OCI-LY7 (cell line): Measurements from ENCODE around the gene CLPSL1. TPM values are rescaled to one million over a fixed set of nuclear protein-coding genes. Genes with fewer than 3 reads are reported as not detected.

Experiments
- Bru-seq: library from RNA; stranded (reverse); fragments of 400-500 nt; gene quantifications from one replicate; lab custom pipeline; 2021; lab: Mats Ljungman, UMichigan
- BruChase-seq, 2 experiments: library from RNA; stranded (reverse); fragments of 400-500 nt; gene quantifications; one replicate each; lab custom pipeline; 2021; lab: Mats Ljungman, UMichigan
- BruUV-seq: library from RNA; stranded (reverse); fragments of 400-500 nt; replicated peaks from 2 replicates; lab custom pipeline; 2021; lab: Mats Ljungman, UMichigan
- CTCF ChIA-PET: fragments of 300-600 bp; sonication (Branson Sonifier 250); formaldehyde crosslinking; loops from one replicate; lab custom pipeline; 2022; ENCODE audit warnings: antibody characterized with exemption; ENCODE audit not compliant: unreplicated experiment; lab: Charles Lee
- POLR2A ChIA-PET: fragments of 300-600 bp; sonication (Branson Sonifier 250); formaldehyde crosslinking; loops from one replicate; lab custom pipeline; 2022; ENCODE audit warnings: antibody characterized with exemption; lab: Charles Lee
- DNase-seq: peaks from one replicate; pipeline ENCODE4 v3.0.0-alpha.2; 2015; ENCODE audit warnings: low spot score
- H2AFZ ChIP-seq: fragments of 200-600 bp; sonication (generic), shearing (Covaris generic); 2 replicates; pipeline ENCODE4 v1.6.1; 2014; ENCODE audit warnings: mild to moderate bottlenecking, antibody characterized with exemption, low read length, moderate library complexity
- H3K27ac ChIP-seq: fragments of 200-600 bp; sonication (generic); 2 replicates; pipeline ENCODE4 v1.5.1; 2014; ENCODE audit warnings: mixed run types, low read depth, mild to moderate bottlenecking, moderate library complexity, low read length, inconsistent platforms; ENCODE audit not compliant: poor library complexity, severe bottlenecking
- H3K36me3 ChIP-seq: fragments of 200-600 bp; sonication (generic); 2 replicates; pipeline ENCODE4 v1.6.1; 2014; ENCODE audit warnings: mild to moderate bottlenecking, antibody characterized with exemption, low read length, moderate library complexity, mixed read lengths; ENCODE audit not compliant: insufficient read depth
- H3K4me1 ChIP-seq: fragments of 200-600 bp; sonication (generic); 2 replicates; pipeline ENCODE4 v1.5.1; 2014; ENCODE audit warnings: mild to moderate bottlenecking, low read length; ENCODE audit not compliant: insufficient read depth, poor library complexity, severe bottlenecking
- H3K4me2 ChIP-seq: fragments of 200-600 bp; sonication (generic); 2 replicates; pipeline ENCODE4 v1.6.1; 2014; ENCODE audit warnings: mild to moderate bottlenecking, low read length
- H3K4me3 ChIP-seq: fragments of 200-600 bp; sonication (generic); 2 replicates; pipeline ENCODE4 v1.5.1; 2014; ENCODE audit warnings: mild to moderate bottlenecking, low read depth, low read length; ENCODE audit not compliant: poor library complexity, severe bottlenecking
- H3K79me2 ChIP-seq: fragments of 200-600 bp; sonication (generic); 2 replicates; pipeline ENCODE4 v1.6.1; 2016; ENCODE audit warnings: low read depth, mild to moderate bottlenecking, low read length, moderate library complexity, mixed read lengths; ENCODE audit not compliant: insufficient read depth
- H3K9me2 ChIP-seq: fragments of 200-600 bp; sonication (generic); 2 replicates; pipeline ENCODE4 v1.6.1; 2016; ENCODE audit warnings: mild to moderate bottlenecking, low read length, mixed read lengths; ENCODE audit not compliant: insufficient read depth
- H3K9me3 ChIP-seq: fragments of 200-600 bp; sonication (generic); 2 replicates; pipeline ENCODE4 v1.6.1; 2014; ENCODE audit warnings: mild to moderate bottlenecking, mixed run types, low read length, mixed read lengths
- H4K20me1 ChIP-seq: fragments of 200-600 bp; sonication (generic); 2 replicates; pipeline ENCODE4 v1.6.1; 2014; ENCODE audit warnings: mild to moderate bottlenecking, antibody characterized with exemption, low read length, moderate library complexity, mixed read lengths; ENCODE audit not compliant: insufficient read depth
- EZH2phosphoT487 ChIP-seq: fragments of 200-600 bp; sonication (generic); IDR thresholded peaks from 2 replicates; pipeline ENCODE4 v1.6.1; 2018; ENCODE audit warnings: low read depth, borderline replicate concordance, mild to moderate bottlenecking, mixed run types, antibody characterized with exemption, low read length, moderate library complexity, mixed read lengths
- intact Hi-C: fragments of 100-400 bp; cut with micrococcal nuclease; formaldehyde crosslinking; loops from one replicate; pipeline ENCODE4 v1.10.0; 2022; ENCODE audit not compliant: unreplicated experiment
- long read RNA-seq: library from polyadenylated mRNA; stranded (forward); transcript quantifications from one replicate; pipeline ENCODE4 v2.0.0, GENCODE V29; 2022
- total RNA-seq, 2 experiments: library from RNA; depleted of rRNA in 1 of 2; stranded (reverse); fragments of >200 nt in 1 of 2; shearing (Covaris generic) in 1 of 2; gene quantifications; 2 replicates each; pipeline ENCODE4 v1.2.3, GENCODE V29; 2014 to 2022
- TF ChIP-seq, protein P1 (sequence below): fragments of 200-600 bp; sonication (generic); conservative IDR thresholded peaks from 2 replicates; pipeline ENCODE4 v1.5.1; 2014; ENCODE audit warnings: mild to moderate bottlenecking, antibody characterized with exemption, low read length, moderate library complexity, mixed read lengths

Gene CLPSL1, protein sequence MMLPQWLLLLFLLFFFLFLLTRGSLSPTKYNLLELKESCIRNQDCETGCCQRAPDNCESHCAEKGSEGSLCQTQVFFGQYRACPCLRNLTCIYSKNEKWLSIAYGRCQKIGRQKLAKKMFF
- total RNA-seq (2014; rRNA removed; shearing (Covaris generic)) = not detected in 2 replicates
- total RNA-seq (2022) = not detected in 2 replicates
- not detected for Bru-seq, nascent RNA
- not detected for BruChase-seq, experiment 1, labeled RNA remaining after a 6-hour chase
- not detected for BruChase-seq, experiment 2, labeled RNA remaining after a 2-hour chase
- long read RNA-seq = 0 reads

DNA sequence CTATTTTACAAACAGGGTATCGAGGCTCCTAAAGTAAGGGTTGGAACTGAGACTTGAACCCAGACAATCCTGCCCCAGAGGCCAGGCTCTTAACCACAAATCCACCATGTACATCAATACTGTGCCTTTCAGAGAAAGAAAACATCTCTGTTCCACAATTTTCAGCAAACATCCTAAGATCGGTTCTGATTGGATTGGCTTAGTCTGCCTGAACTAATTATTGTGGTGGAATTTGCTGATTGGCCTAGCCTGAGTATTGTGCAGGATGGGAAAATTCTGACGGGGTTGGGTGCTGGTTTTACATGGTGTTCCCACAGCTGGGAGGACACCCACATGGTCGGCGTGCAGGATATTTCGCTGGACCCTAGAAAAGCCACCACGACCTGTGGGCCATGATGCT, at the start of gene CLPSL1:
CLPSL1 (plus strand) TSS at position 301 of the 400 bp plus-strand sequence; CDS start at position 393, 92 bp downstream.
- no peaks in the 10 kb centered on the region for H4K20me1 ChIP-seq
- H2AFZ ChIP-seq = no peak within 1 kb of the TSS
- TF ChIP-seq, protein P1, sequence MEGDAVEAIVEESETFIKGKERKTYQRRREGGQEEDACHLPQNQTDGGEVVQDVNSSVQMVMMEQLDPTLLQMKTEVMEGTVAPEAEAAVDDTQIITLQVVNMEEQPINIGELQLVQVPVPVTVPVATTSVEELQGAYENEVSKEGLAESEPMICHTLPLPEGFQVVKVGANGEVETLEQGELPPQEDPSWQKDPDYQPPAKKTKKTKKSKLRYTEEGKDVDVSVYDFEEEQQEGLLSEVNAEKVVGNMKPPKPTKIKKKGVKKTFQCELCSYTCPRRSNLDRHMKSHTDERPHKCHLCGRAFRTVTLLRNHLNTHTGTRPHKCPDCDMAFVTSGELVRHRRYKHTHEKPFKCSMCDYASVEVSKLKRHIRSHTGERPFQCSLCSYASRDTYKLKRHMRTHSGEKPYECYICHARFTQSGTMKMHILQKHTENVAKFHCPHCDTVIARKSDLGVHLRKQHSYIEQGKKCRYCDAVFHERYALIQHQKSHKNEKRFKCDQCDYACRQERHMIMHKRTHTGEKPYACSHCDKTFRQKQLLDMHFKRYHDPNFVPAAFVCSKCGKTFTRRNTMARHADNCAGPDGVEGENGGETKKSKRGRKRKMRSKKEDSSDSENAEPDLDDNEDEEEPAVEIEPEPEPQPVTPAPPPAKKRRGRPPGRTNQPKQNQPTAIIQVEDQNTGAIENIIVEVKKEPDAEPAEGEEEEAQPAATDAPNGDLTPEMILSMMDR = no peak
- no peak for TF ChIP-seq EZH2phosphoT487
- POLR2A ChIA-PET = interaction anchor here (0.7 kb wide), 1 partner anchor 11 kb away, joined by 3 read pairs; no protein-coding TSS in a partner anchor
- H3K36me3 ChIP-seq = no peaks in the 10 kb centered on the region
- H3K4me1 ChIP-seq = no peaks in the 10 kb centered on the region
- no peak within 1 kb of the TSS for H3K27ac ChIP-seq
- no peak within 1 kb of the TSS for H3K4me3 ChIP-seq
- H3K79me2 ChIP-seq = no peaks in the 10 kb centered on the region
- CTCF ChIA-PET = no interaction called here
- intact Hi-C loops = no loop called here
- H3K9me3 ChIP-seq = no peaks in the 10 kb centered on the region
- no TSS peak for BruUV-seq
- DNase-seq = no peak
- no peak within 1 kb of the TSS for H3K4me2 ChIP-seq
- H3K9me2 ChIP-seq = no peaks in the 10 kb centered on the region

DNA sequence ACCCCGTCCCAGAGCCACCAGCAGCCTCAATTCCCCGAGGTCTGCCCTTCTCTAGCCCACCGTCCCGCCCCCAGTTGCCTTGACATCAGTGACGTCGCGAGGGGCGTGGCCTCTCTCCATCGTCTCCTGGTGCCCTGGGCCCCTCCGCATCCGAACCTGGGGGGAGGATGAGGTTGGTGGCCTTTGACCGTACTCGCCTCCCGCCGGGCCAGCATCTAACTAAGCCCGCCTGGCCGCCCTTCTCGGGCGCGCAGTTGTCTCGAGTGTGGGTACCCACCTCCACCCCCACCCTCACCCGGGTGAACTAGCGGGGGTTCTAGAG, 49.4 kb upstream of the CLPSL1 start:
- CTCF ChIA-PET = interaction anchor here (0.6 to 1.1 kb wide), 2 partner anchors 18 to 283 kb away, joined by 3 read pairs; no protein-coding TSS in a partner anchor
- Histone ChIP-seq H4K20me1 (no peaks in the 10 kb centered on the region), H2AFZ (peak overlapping the region; percentile 49; the same call in 1 of the 2 replicates), H3K9me2 (no peaks in the 10 kb centered on the region), H3K4me2 (peak overlapping the region; percentile 96), H3K36me3 (no peaks in the 10 kb centered on the region), H3K27ac (peak overlapping the region; percentile 96), H3K4me1 (peaks cover 71% of the 10 kb centered on the region), H3K79me2 (peaks cover 10% of the 10 kb centered on the region; the same call in 1 of the 2 replicates), H3K4me3 (peak overlapping the region; percentile 76), H3K9me3 (no peaks in the 10 kb centered on the region)
- peak; percentile 97 for DNase-seq
- POLR2A ChIA-PET = interaction anchor here (0.6 kb wide), 1 partner anchor 94 kb away, joined by 7 read pairs; no protein-coding TSS in a partner anchor
- intact Hi-C loops = loop anchor here (5.0 kb wide), 1 partner anchor 64 kb away; no protein-coding TSS in a partner anchor
- no TSS peak for BruUV-seq
- TF ChIP-seq, protein P1 = no peak
